GM18517 (cell line): ENCODE data around the gene FAM184B.
A peak's percentile ranks its signal among the peaks of the same experiment; 100 is the strongest.

ENCODE experiments used
- ATAC-seq: cut with Tn5 transposase; IDR thresholded peaks from one replicate; pipeline ENCODE4 v1.9.1; 2021; ENCODE audit warnings: mild to moderate bottlenecking, moderate library complexity; ENCODE audit not compliant: unreplicated experiment

The FAM184B gene

DNA sequence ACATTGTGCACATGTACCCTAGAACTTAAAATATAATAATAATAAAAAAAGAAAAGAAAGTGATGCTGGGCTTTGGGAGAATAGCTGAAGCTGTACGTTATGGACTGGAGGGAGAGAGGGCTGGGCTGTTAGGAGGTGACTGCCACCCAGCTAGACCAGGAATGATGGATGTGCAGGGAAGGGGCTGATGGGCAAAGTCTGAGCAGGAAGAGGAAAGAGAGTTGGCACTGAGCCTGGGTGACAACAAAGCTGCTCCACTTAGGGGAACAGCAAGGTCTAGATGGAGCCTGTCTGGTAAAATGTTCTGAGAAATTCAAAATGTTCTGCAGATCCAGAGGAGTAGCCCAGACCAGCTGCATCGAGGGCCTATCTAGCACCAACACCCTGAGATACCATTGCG is 134.7 kb downstream of the FAM184B start:
- ATAC-seq: no peak

DNA sequence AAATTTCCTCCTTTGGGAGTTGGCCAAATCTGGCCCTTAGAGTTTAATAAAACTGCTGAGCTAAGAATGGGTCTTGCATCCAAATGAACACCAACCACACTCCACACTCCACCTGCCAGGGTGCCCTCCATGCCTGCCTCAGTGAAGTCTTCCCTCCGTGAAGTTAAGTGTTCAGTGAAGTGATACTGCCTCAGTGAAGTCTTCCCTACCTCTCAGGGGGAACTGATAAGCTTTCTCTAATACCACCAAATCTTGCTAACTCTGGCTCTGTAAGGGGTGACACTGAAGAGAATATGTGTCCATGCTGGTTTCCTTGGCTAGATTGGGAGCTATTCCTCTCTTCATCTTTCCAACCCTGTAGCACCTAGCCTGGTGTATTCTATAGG is 139.0 kb downstream of the FAM184B start:
- ATAC-seq: peak; percentile 48

DNA sequence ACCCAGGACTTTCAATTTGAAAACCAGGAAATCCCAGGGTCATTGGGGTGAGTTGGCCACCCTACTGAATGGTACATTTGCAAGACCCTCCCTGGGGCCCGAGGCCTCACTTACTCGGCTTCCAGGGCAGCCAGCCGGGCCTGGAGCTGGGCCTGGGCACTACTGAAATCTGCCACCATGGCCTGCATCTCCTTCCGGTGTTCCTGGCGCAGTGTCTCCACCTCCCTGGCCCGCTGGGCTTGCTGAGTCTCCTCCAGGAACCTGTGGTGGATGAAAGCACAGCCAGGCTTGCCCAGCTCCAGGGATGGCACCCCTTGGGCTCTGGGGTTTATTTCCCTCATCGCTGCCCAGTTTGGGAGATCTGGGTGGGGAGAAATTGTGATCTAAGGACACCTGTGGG is 142.3 kb downstream of the FAM184B start:
- ATAC-seq: no peak

DNA sequence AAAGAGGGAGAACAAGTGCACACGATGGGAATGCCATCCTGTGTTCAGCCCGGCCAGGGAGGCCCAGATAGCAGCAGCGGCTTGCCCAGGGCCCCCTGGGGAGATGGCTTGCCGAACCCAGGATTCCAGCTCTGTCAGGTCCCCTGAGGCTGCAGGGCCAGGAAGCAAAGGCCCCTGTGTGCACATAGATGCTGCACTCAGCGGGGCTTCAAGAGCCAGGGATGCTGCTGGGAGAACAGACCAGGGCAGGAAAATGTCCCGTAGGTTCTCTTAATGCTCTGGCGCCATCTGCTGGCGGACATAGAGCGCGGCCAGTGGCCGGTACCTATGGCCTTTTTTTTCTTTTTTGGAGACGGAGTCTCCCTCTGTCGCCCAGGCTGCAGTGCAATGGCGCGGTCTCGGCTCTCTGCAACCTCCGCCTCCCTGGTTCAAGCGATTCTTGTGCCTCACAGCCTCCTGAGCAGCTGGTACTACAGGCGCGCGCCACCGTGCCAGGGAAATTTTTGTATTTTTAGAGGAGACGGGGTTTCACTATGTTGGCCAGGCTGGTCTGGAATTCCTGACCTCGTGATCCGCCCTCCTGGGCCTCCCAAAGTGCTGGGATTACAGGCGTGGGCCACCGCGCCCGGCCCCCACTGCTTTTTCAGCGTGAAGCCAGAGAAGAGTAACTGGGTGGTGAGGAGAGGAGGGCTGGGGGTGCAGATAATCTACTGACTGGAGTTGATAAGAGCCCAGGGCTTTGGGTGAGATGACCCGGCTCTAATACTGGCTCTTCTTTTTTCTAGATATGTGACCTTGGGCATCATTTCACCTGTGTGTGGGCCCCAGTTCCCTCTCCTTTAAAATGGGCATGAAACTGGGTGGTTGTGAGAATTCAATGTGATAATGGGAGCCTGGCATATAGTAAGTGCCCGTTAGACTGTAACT is 144.5 kb downstream of the FAM184B start:
- peak; percentile 84 for ATAC-seq

GRCh38 chr4:17636341-17636695 is 145.1 kb downstream of the FAM184B start:
- ATAC-seq: no peak

- ATAC-seq: no peak
Observed at GRCh38 chr4:17635056-17635455, 146.4 kb downstream of the FAM184B start.

DNA sequence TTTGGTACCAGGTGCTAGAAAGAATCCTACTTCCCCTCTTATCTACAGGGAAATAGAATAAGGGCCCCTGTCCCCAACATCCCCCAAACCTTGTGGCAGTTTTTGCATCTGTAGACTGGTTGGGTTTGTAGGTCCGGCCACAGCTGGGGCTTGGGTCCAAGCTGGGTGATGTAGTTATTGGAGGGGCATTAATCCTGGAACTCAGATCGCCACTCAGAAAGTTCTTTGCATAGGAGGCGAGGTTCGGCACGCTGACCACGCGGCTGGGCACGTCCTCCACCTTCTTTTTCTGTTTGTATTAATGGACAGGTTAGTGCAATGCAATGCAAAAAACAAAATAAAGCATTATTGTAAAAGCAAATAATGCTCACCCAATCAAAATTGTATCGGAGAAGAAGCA is 147.8 kb downstream of the FAM184B start:
- ATAC-seq: no peak

DNA sequence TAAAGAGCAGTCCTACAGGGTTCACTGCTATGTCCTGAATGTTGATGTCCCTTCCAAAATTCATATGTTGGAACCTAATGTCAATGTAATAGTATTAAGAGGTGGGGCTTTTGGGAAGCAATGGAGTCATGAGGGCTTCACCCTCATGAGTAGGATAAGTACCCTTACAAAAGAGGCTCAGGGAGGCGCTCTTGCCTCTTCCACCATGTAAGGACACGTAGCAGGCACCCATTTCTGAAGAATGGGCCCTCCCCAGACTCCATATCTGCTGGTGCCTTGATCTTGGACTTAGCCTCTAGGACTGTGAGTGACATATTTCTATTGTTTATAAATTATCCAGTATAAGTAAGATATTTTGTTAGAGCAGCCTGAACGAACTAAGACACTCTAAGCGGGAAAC is 151.2 kb downstream of the FAM184B start:
- no peak for ATAC-seq

DNA sequence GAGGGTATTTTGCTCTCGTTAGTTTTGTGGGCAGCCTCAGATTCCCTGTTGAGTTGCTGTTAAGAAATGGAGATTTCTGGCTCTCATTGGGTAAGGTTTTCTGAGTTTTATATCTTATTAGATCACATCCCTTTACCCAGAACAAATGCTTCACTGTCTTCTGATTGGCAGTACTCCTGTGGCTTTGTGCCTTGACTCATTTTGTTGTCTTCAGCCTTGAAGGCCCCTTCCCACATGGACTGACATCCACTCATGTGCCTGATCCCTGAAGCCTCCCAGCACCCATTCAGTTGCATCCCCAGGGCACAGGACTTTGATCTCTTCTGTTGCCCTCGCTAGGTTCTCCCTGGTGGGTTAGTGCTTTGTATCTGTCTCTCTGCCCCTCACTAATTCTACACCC is 156.6 kb downstream of the FAM184B start:
- no peak for ATAC-seq

DNA sequence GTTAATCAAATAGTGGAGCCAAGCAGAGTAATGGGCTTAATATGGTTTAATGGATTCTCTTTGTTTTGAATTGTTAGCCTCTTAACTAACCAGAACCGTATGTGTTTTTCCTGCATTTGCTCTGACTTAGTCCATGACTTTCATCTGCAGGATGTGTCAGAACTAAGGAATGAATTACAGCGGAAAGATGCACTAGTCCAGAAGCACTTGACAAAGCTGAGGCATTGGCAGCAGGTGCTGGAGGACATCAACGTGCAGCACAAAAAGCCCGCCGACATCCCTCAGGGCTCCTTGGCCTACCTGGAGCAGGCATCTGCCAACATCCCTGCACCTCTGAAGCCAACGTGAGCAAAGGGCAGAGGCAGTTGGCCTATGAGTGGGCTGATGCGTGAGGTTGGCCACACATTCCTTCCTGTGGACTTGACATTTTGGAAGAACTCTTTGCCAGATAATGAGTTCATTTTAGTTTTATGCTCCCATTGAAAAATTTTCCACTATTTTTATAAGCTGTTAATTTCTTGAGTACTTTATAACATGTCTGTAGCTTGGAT is 157.9 kb downstream of the FAM184B start:
- no peak for ATAC-seq

DNA sequence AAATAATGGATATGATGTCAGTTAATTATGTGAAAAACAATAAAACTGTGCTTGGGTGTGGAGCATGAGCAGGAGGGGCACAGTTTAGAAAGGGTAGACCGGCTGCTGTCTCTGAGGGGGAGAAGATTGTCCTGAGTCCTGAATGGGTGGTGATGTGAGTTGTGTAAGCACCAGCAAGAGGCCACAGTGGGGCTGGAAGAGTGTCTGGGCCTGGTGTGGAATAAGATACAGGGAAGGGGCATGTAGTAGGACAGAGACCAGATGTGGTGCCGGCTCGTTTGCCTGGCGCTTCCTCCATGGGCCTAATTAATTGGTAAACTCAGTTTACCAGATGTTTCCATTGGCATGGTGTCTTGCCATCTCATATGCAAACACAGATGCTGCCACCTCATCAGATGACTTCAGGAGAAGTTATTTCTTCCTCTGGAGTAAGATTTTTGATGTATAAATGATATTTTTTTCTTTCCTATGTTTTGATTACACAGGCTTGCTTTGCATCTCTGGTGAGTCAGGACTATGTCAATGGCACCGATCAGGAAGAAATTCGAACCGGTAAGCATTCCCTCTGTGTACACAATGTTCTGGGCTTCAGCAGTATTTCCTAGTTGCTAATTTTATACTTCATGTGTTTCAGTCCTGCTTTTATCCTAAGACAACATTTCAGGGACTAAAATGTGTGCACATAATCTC is 161.9 kb downstream of the FAM184B start:
- ATAC-seq: no peak

GRCh38 chr4:17618926-17619325 is 162.5 kb downstream of the FAM184B start:
- ATAC-seq: no peak

- no peak for ATAC-seq
Observed at GRCh38 chr4:17616283-17616682, 165.1 kb downstream of the FAM184B start.

DNA sequence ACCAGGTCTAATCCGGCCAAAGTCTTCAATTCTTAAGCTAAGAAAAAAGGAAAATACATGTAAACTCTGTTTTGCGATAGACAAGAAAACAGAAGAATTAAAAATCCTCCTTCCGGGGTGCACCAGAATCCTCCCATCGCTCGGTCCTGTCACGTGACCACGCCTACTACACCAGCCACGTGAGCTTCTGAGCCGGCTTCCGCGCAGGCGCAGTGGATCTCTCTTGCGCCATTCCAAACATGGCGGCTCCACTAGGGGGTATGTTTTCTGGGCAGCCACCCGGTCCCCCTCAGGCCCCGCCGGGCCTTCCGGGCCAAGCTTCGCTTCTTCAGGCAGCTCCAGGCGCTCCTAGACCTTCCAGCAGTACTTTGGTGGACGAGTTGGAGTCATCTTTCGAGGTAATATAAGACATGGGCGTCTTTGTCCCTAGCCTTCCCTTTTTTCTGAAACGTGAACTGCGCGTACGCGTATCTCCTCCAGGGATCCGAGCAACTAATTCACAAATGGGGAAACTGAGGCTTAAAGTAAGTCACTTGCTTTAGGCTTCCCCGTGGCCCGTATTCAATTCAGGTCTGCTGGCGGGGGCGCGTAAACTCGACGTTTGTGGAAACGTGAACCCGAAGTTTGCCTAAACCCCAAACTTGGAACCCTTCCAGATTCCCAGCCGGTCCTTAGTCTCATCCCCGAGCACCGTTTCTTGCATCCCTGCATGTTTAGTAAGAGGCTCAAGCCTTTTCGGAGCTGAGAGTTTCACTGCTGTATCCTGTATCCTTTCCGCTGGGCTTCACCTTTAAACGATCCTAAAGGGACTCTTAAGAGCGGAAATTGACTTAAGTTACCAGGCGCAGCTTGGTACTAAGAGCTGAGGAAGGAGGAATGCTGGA is 166.8 kb downstream of the FAM184B start, which contains the start of gene MED28:
Gene MED28 (plus strand): TSS at position 226 of the 884 bp plus-strand sequence. CDS start 14 bp downstream, at position 240.
- peak; percentile 94 for ATAC-seq

GRCh38 chr4:17613761-17614415 is 167.5 kb downstream of the FAM184B start:
- ATAC-seq: peak; percentile 52

DNA sequence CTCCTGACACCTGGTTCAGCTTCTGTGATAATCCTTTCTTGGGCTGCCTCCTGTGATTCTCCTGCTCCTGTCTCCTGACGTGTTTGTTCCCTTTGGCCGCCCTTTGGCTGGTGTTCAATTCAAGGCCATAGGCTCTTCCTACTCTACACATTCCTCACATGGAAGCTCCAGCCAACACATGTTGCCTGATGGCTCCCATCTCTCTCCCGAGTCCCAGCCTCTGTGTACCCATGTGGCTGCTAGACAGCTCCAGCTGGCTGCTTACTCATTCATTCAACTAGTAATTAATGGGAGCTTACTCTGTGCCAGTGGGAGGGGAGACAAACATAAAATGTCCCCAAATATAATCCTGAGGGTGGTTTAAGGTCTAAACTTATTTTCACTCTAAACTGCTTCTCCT is 176.2 kb downstream of the FAM184B start:
- no peak for ATAC-seq

- no peak for ATAC-seq
Observed at GRCh38 chr4:17599826-17600225, 181.6 kb downstream of the FAM184B start.

GRCh38 chr4:17597517-17597916 is 183.9 kb downstream of the FAM184B start:
- ATAC-seq: no peak

DNA sequence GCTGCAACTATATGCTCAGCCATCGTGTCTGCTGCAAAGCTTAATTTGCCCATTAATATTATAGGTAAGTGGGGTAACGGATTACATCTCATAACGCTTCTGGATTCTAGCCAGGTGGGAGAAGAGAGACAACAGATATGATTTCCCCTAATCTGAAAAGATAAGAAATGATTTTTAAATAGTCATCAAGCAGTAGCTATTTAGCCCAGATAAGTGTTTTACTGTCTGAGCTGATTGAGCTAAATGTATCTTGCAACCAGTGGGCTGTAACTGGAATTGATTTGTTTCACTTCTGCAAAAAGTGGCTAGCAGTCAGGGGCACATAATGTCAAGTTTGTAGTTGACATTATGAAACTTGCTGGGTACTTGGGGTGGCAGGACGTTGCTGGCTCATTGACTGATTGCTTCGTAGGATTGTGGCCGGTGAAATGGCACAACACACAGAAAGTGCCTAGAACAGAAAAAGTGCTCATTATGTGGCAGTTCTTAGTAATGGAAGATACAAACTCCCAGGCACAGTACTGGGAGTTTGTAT is 185.9 kb downstream of the FAM184B start:
- ATAC-seq: peak; percentile 90

GRCh38 chr4:17589355-17589754 is 192.1 kb downstream of the FAM184B start:
- no peak for ATAC-seq
